ENCODE data around the gene RBM34. TPM values are rescaled to one million over a fixed set of nuclear protein-coding genes. Genes with fewer than 3 reads are reported as not detected.

RBM34 gene
- total RNA-seq, 1 experiment from 2014 or later: 104 TPM

DNA sequence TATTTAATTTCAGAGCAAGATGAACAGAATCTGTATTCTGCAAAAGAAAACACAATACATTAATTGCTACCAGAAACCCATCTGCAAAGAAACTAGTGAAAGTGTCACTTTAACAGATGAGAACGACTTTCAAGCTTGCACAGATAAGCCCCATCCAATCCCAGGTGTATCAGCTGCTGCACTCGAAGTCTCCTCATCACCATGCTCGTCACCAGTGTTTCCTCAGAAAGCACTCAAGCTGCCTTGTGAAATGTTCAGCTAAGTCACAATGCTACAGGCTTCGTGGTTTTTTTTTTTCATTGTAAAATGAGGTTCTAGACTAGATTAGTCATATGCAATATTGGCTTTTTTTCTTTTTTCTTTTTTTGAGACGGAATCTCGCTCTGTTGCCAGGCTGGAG is 29.1 kb downstream of the RBM34 start:
- Histone ChIP-seq H3K9me3 (ENCODE audit: control insufficient read depth, insufficient read depth, low read depth, low read length) (no peaks in the 10 kb centered on the region), H3K4me1 (ENCODE audit: control insufficient read depth, insufficient read depth, low read length) (peaks cover 5% of the 10 kb centered on the region; the same call in 1 of the 2 replicates), H3K27ac (ENCODE audit: low read length) (no peak overlapping the region), H3K4me3 (ENCODE audit: low read depth in 2 of 2, low read length in 2 of 2) (no peak overlapping the region), H3K36me3 (ENCODE audit: control insufficient read depth, insufficient read depth, low read length) (peaks cover 34% of the 10 kb centered on the region), H3K27me3 (ENCODE audit: control insufficient read depth, insufficient read depth, low read length) (no peaks in the 10 kb centered on the region)
- ATAC-seq: no peak
- no peak for DNase-seq (ENCODE audit: low read depth, low spot score)
- in situ Hi-C loops (cut with HindIII; ENCODE audit: low pct_unique_long_range_greater_than_20kb, low sequenced_read_pairs): no loop called here
- TF ChIP-seq, protein P1, sequence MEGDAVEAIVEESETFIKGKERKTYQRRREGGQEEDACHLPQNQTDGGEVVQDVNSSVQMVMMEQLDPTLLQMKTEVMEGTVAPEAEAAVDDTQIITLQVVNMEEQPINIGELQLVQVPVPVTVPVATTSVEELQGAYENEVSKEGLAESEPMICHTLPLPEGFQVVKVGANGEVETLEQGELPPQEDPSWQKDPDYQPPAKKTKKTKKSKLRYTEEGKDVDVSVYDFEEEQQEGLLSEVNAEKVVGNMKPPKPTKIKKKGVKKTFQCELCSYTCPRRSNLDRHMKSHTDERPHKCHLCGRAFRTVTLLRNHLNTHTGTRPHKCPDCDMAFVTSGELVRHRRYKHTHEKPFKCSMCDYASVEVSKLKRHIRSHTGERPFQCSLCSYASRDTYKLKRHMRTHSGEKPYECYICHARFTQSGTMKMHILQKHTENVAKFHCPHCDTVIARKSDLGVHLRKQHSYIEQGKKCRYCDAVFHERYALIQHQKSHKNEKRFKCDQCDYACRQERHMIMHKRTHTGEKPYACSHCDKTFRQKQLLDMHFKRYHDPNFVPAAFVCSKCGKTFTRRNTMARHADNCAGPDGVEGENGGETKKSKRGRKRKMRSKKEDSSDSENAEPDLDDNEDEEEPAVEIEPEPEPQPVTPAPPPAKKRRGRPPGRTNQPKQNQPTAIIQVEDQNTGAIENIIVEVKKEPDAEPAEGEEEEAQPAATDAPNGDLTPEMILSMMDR (IDR thresholded peaks at IDR 0.05): no peak
- TF ChIP-seq, protein P2, sequence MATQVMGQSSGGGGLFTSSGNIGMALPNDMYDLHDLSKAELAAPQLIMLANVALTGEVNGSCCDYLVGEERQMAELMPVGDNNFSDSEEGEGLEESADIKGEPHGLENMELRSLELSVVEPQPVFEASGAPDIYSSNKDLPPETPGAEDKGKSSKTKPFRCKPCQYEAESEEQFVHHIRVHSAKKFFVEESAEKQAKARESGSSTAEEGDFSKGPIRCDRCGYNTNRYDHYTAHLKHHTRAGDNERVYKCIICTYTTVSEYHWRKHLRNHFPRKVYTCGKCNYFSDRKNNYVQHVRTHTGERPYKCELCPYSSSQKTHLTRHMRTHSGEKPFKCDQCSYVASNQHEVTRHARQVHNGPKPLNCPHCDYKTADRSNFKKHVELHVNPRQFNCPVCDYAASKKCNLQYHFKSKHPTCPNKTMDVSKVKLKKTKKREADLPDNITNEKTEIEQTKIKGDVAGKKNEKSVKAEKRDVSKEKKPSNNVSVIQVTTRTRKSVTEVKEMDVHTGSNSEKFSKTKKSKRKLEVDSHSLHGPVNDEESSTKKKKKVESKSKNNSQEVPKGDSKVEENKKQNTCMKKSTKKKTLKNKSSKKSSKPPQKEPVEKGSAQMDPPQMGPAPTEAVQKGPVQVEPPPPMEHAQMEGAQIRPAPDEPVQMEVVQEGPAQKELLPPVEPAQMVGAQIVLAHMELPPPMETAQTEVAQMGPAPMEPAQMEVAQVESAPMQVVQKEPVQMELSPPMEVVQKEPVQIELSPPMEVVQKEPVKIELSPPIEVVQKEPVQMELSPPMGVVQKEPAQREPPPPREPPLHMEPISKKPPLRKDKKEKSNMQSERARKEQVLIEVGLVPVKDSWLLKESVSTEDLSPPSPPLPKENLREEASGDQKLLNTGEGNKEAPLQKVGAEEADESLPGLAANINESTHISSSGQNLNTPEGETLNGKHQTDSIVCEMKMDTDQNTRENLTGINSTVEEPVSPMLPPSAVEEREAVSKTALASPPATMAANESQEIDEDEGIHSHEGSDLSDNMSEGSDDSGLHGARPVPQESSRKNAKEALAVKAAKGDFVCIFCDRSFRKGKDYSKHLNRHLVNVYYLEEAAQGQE (IDR thresholded peaks at IDR 0.05; ENCODE audit: insufficient read depth in 1 of 2, low read depth in 2 of 2, low read length in 1 of 2): no peak
- TF ChIP-seq TCF7L2 (IDR thresholded peaks at IDR 0.05; ENCODE audit: low read depth, low read length) (no peak), POLR2AphosphoS5 (IDR thresholded peaks at IDR 0.05; ENCODE audit: low read depth, low read length) (no peak), SIN3A (IDR thresholded peaks at IDR 0.05; ENCODE audit: borderline replicate concordance, insufficient read depth, low read depth, low read length) (no peak)
- intact Hi-C loops (cut with micrococcal nuclease; ENCODE audit: unreplicated experiment): no loop called here
- ChIA-PET POLR2A (interaction anchor here (0.9 kb wide), 1 partner anchor 25 kb away, joined by 3 read pairs; no protein-coding TSS in a partner anchor), CTCF (no interaction called here)
- no TSS peak for BruUV-seq (replicated peaks)

DNA sequence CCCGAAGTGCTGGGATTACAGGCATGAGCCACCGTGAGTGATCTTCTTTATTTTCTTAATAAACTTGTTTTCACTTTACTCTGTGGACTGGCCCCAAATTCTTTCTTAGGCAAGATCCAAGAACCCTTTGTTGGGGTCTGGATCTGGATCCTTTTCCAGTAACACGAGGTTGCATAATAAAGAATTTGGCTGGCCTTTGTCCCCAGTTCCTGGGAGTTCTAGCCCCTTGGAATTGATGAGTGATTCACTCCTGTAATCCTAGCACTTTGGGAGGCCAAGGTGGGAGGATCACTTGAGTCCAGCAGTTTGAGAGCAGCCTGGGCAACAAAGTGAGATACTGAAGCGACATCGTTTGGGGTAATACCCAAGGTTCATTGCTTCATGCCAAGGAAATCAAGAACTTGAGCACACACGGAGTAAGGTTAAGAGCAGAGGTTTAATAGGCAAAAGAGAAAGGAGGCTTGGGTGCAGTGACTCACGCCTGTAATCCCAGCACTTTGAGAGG is 30.2 kb downstream of the RBM34 start:
- Histone ChIP-seq H3K27ac (ENCODE audit: low read length) (no peak overlapping the region), H3K36me3 (ENCODE audit: control insufficient read depth, insufficient read depth, low read length) (peaks cover 23% of the 10 kb centered on the region), H3K4me3 (ENCODE audit: low read depth in 2 of 2, low read length in 2 of 2) (no peak overlapping the region), H3K4me1 (ENCODE audit: control insufficient read depth, insufficient read depth, low read length) (peaks cover 12% of the 10 kb centered on the region), H3K27me3 (ENCODE audit: control insufficient read depth, insufficient read depth, low read length) (no peaks in the 10 kb centered on the region), H3K9me3 (ENCODE audit: control insufficient read depth, insufficient read depth, low read depth, low read length) (no peaks in the 10 kb centered on the region)
- ATAC-seq (no peak), DNase-seq (ENCODE audit: low read depth, low spot score) (no peak)
- in situ Hi-C loops (cut with HindIII; ENCODE audit: low pct_unique_long_range_greater_than_20kb, low sequenced_read_pairs) (no loop called here), intact Hi-C loops (cut with micrococcal nuclease; ENCODE audit: unreplicated experiment) (no loop called here)
- BruUV-seq (replicated peaks): no TSS peak
- TF ChIP-seq, protein P1 (IDR thresholded peaks at IDR 0.05): no peak
- TF ChIP-seq, protein P2 (IDR thresholded peaks at IDR 0.05; ENCODE audit: insufficient read depth in 1 of 2, low read depth in 2 of 2, low read length in 1 of 2): no peak
- TF ChIP-seq POLR2AphosphoS5 (IDR thresholded peaks at IDR 0.05; ENCODE audit: low read depth, low read length) (no peak), TCF7L2 (IDR thresholded peaks at IDR 0.05; ENCODE audit: low read depth, low read length) (no peak), SIN3A (IDR thresholded peaks at IDR 0.05; ENCODE audit: borderline replicate concordance, insufficient read depth, low read depth, low read length) (no peak)
- POLR2A ChIA-PET: interaction anchor here (0.7 kb wide), 1 partner anchor 26 kb away, joined by 3 read pairs; no protein-coding TSS in a partner anchor
- CTCF ChIA-PET: interaction anchor here (0.6 kb wide), 1 partner anchor 498 kb away, joined by 7 read pairs; no protein-coding TSS in a partner anchor

All from Panc1 (cell line).